Measurements from ENCODE around the gene VMP1.
A peak's percentile ranks its signal among the peaks of the same experiment; 100 is the strongest.

The VMP1 gene

DNA sequence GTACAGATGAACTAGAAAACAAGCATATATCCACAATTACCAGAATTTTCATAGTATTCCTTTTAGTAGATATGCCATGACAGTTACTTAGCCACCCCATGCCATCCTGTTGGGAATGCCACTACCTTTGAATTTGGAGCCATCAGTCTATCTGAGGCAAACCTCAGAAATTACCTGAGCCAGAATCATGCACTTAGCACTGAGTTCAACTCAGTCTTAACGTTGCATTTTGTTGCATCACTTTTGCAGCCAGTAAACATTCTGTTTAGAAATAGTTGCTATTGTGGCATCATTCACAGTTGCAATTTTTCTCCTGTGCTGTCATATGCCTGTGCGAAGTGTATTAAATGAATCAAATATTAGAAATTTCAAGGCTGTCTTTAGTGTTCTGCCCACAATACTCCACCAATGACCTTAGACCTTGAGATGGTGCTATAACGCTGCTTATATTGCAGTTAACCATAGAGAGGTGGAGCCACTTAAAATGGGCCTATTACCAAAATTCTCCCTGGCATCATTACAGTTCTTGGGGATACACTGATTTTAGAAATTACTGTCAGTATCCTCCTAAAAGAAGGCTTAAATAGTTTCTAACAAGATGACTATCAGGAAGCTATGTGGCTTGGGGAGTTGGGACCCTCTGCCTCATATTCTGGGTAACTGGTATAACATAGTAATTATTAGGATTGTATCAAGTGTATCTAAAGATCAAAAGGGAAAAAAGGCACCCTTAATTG, 11.3 kb upstream of the VMP1 start:
- H3K36me3 Mint-ChIP-seq, result peaks cover 97% of the 10 kb centered on the region
- peak overlapping the region; percentile 10 for H3K27ac Mint-ChIP-seq
- DNase-seq (ENCODE audit: low spot score in 2 of 2), result no peak
- H3K4me3 Mint-ChIP-seq, result no peak overlapping the region
- peaks cover 43% of the 10 kb centered on the region for H3K4me1 Mint-ChIP-seq
- no peaks in the 10 kb centered on the region for H3K9me3 Mint-ChIP-seq
- ATAC-seq, result no peak

DNA sequence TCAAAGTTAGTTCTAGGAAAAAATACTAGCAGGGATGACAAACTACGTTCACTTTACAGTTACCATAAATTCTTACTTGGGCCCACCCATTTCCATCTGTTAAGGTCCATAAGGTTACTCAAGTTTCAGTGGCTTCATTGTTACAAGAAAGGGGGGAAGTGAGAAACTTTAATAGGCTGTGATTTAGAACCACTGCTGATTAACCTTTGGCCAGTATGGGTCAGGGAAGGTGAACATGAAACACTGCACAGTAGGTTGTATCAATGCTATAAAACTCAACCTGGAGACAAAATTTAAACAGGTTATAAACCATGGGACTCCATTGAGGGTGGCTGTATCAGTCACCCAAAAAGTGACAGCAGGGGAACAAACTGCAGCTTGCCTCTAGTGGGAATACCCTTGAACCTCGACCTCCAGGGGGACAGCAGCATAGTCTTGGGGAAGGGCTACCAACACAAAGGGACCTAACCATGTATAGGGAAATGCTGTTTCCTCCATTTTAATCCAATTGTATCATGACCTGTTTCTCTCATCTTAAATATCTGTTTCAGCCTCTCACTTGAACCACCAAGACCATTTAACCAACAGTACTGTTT, 10.7 kb upstream of the VMP1 start:
- Mint-ChIP-seq H3K4me3 (no peak overlapping the region), H3K4me1 (peaks cover 45% of the 10 kb centered on the region), H3K9me3 (no peaks in the 10 kb centered on the region), H3K36me3 (peaks cover 95% of the 10 kb centered on the region), H3K27ac (peak overlapping the region; percentile 10)
- no peak for ATAC-seq
- DNase-seq (ENCODE audit: low spot score in 2 of 2), result no peak

DNA sequence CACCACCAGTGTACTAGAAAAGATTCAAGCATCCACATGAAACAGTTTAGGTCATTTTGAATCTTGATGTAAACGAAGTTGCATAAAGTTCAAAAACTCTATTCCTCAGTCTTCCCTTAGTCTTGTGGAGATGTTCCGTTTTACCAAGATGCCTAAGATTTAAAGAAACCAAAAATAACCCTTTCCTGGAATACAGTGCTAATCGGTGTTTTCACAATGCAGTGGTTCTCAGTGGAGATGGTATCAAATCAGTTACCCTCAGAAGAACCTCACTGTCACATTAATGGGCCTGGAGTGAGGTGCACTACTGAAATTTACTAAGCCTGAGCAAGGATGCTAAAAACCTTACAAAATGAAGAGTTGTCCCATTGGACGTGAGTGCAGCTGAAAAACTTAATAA, 9.3 kb upstream of the VMP1 start:
- H3K27ac Mint-ChIP-seq, result peak overlapping the region; percentile 11
- H3K4me1 Mint-ChIP-seq, result peaks cover 56% of the 10 kb centered on the region
- peaks cover 93% of the 10 kb centered on the region for H3K36me3 Mint-ChIP-seq
- no peak for ATAC-seq
- H3K9me3 Mint-ChIP-seq, result no peaks in the 10 kb centered on the region
- H3K4me3 Mint-ChIP-seq, result no peak overlapping the region
- DNase-seq (ENCODE audit: low spot score in 2 of 2), result no peak

DNA sequence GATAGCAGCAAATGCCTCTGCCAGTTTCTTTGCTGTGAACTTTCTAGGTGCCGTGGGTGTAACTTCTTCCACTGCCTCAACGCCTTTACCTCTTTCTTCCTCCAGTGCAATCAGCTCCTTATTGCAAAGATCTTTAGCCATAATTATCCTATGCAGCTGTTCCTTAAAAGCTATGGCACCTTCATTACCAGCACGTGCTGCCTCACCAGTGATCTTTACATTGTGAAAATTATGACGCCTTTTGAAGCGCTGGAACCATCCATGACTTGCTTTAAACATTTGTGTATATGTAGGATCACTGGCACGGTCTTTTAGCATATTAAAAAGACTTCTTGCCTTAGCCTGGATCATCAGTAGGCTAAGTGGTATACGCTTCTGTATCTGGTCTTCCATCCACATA, 8.2 kb upstream of the VMP1 start:
- Mint-ChIP-seq H3K27ac (peak overlapping the region; percentile 11), H3K9me3 (no peaks in the 10 kb centered on the region), H3K4me1 (peaks cover 62% of the 10 kb centered on the region), H3K36me3 (peaks cover 93% of the 10 kb centered on the region), H3K4me3 (no peak overlapping the region)
- DNase-seq (ENCODE audit: low spot score in 2 of 2), result no peak
- no peak for ATAC-seq

DNA sequence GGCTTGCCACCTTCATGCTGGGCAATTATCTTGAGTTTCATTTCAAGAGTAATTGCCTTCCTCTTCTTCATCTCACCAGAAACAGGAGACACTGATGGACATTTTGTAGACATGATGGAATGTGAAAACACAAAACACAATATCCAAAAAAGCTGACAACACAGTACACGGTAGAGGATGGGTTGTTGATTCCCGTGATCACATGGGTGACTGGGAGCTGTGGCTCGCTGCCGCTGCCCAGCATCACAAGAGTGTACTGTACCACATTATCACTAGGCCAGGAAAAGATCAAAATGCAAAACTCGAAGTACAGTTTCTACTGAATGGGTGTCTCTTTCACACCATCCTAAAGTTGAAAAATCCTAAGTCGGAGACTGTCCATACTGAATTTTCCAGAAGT, 7.7 kb upstream of the VMP1 start:
- H3K4me1 Mint-ChIP-seq, result peaks cover 67% of the 10 kb centered on the region
- ATAC-seq (no peak), DNase-seq (ENCODE audit: low spot score in 2 of 2) (no peak)
- H3K36me3 Mint-ChIP-seq, result peaks cover 93% of the 10 kb centered on the region
- H3K4me3 Mint-ChIP-seq, result no peak overlapping the region
- H3K27ac Mint-ChIP-seq, result peak overlapping the region; percentile 11
- H3K9me3 Mint-ChIP-seq, result no peaks in the 10 kb centered on the region

DNA sequence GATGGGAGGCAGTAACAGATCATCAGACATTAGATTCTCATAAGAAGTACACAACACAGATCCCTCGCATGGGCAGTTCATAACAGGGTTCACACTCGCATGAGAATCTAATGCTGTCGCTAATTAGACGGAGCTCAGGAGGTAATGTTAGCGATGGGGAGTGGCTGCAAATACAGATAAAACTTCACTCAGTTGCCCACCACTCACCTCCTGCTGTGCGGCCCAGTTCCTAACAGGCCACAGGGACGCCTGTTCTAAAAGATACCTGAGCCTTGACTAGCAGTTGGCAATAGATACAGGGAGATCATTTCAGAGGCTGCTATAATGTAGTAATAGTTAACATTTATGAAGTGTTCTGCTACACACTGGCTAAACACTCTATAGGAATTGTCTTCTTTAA, 5.2 kb upstream of the VMP1 start:
- no peak overlapping the region for H3K4me3 Mint-ChIP-seq
- ATAC-seq (no peak), DNase-seq (ENCODE audit: low spot score in 2 of 2) (no peak)
- no peaks in the 10 kb centered on the region for H3K9me3 Mint-ChIP-seq
- H3K4me1 Mint-ChIP-seq, result peaks cover 76% of the 10 kb centered on the region
- peak overlapping the region; percentile 41 for H3K27ac Mint-ChIP-seq
- peaks cover 92% of the 10 kb centered on the region for H3K36me3 Mint-ChIP-seq

DNA sequence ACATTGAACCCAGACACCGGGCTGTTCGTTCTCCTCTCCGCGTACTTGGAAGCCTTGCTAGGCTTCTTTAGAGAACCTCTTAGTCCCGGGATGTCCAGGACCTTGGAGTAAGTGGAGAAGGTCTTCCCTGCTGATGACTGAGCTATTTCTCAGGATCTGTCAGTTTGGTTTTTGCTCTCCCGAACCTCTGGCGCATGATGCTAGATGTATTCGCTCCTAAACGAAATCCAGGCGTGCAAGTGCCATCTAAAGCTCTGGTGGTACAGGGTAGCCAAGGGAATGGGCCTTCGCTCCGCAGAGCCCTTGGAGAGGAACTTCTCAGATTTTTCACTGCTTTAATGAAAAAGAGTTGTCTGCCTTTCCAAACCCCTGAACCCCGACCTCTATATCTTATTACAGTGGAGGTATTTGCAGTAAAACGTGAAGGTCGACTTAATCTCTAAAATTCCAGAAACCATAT, 547 bp downstream of the VMP1 start:
- peak overlapping the region; percentile 86 for H3K4me3 Mint-ChIP-seq
- H3K36me3 Mint-ChIP-seq, result peaks cover 62% of the 10 kb centered on the region
- DNase-seq (ENCODE audit: low spot score in 2 of 2) (peak in 1 of 2 donors; percentile 57), ATAC-seq (no peak)
- peaks cover 50% of the 10 kb centered on the region for H3K4me1 Mint-ChIP-seq
- no peaks in the 10 kb centered on the region for H3K9me3 Mint-ChIP-seq
- peak overlapping the region; percentile 96 for H3K27ac Mint-ChIP-seq

DNA sequence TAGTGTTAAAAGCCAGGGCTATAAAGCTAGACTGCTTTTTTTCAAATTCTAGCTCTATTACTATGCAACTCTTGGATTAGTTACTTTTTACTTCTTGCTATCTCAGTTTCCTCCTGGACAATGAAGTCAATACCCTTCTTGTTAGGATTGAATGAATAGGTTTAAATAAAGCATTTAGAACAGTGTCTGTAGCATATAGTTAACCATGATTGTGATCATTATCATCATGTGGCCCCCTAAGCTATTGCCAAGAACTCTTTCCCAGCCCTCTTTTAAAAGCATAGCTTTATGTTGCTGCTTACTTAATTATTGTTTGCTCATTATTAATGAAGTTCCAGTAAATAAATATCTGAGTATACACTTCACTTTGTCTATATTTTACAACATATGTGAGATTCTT, 4.5 kb downstream of the VMP1 start:
- peaks cover 33% of the 10 kb centered on the region for H3K4me1 Mint-ChIP-seq

DNA sequence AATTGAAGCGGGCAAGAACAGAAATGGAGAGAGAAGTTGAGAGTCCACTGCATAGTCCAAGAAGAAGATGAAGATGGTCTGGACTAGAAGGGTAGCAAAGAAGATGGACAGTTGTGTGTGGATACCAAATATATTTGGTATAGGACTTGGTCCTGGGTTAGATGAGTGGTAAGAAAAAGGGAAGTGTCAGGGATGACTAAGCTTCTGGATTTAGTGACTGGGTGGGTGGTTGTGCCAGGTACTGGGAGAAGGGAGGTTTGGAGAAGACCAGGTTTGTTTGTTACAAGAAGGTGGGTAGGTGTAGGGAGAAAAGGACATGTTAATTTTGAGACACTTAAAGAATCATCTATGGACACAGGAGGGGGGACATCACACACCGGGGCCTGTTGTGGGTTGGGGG, 5.4 kb downstream of the VMP1 start:
- no peak for ATAC-seq
- Mint-ChIP-seq H3K36me3 (peaks cover 21% of the 10 kb centered on the region), H3K4me3 (no peak overlapping the region), H3K9me3 (no peaks in the 10 kb centered on the region), H3K4me1 (peaks cover 33% of the 10 kb centered on the region), H3K27ac (no peak overlapping the region)
- no peak for DNase-seq (ENCODE audit: low spot score in 2 of 2)

More for the DNA sequence above, 4.5 kb downstream of the VMP1 start:
- no peak for ATAC-seq
- Mint-ChIP-seq H3K4me3 (no peak overlapping the region), H3K9me3 (no peaks in the 10 kb centered on the region), H3K27ac (no peak overlapping the region), H3K36me3 (peaks cover 30% of the 10 kb centered on the region)
- DNase-seq (ENCODE audit: low spot score in 2 of 2), result no peak

DNA sequence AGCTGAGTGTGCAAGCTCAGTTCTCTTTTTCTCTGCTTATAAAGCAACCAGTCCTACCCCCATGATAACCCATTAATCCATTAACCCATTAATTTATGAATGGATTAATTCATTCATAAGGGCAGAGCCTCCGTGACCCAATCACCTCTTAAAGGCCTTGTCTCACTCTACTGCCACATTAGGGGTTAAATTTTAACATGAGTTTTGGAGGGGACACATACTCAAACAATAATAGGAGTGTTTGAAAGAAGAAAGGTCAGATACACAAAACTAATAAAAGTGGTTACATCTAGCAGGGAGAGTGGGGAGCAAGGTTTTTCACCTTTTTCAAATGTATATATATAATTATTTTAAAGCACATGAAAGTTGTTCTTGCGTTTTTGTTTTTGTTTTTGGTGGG, 6.8 kb downstream of the VMP1 start:
- no peak for ATAC-seq
- no peaks in the 10 kb centered on the region for H3K9me3 Mint-ChIP-seq
- H3K36me3 Mint-ChIP-seq, result peaks cover 13% of the 10 kb centered on the region
- peaks cover 34% of the 10 kb centered on the region for H3K4me1 Mint-ChIP-seq
- DNase-seq (ENCODE audit: low spot score in 2 of 2), result no peak
- no peak overlapping the region for H3K4me3 Mint-ChIP-seq
- H3K27ac Mint-ChIP-seq, result no peak overlapping the region

DNA sequence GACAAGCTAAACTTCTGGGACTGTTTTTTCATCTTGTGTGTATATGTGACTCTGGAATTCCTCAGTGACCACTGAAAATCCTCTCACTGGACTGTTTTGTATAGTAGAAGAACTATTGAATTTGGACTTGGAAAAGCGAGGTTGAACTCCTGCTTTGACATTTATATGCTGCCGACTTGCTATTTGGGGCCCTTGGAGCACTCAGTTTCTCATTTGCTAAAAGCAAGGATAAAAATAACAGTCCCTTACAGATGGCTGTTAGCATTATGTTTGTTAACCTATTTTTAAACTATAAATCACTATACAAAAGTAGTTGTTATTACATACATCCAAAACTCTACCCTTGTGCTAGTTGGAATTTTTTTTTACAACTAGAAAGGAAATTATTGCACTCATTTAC, 9.0 kb downstream of the VMP1 start:
- DNase-seq (ENCODE audit: low spot score in 2 of 2) (no peak), ATAC-seq (no peak)
- H3K4me3 Mint-ChIP-seq, result no peak overlapping the region
- H3K27ac Mint-ChIP-seq, result no peak overlapping the region
- no peaks in the 10 kb centered on the region for H3K9me3 Mint-ChIP-seq
- peaks cover 34% of the 10 kb centered on the region for H3K4me1 Mint-ChIP-seq
- peaks cover 13% of the 10 kb centered on the region for H3K36me3 Mint-ChIP-seq

DNA sequence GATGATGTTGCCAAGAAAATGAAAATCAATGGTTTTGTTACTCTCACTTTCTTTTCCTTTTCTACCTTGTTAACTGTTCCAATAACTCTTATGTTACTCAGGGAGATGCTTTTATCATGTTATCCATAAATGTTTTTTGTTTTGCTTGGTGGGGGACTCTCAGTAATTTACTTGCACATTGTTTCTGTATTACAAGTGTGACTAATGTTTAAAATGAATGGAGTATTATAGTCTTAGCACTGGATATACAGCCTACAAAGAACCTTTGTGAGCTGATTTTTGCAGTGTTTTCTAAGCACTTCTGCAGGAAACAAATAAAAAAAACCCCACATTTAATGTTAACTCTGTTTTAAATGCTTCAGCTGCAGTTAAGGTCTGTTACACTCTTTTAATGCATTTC, 12.1 kb downstream of the VMP1 start:
- Mint-ChIP-seq H3K4me1 (peaks cover 41% of the 10 kb centered on the region), H3K36me3 (peaks cover 7% of the 10 kb centered on the region), H3K9me3 (no peaks in the 10 kb centered on the region), H3K4me3 (no peak overlapping the region), H3K27ac (no peak overlapping the region)
- ATAC-seq (no peak), DNase-seq (ENCODE audit: low spot score in 2 of 2) (no peak)

DNA sequence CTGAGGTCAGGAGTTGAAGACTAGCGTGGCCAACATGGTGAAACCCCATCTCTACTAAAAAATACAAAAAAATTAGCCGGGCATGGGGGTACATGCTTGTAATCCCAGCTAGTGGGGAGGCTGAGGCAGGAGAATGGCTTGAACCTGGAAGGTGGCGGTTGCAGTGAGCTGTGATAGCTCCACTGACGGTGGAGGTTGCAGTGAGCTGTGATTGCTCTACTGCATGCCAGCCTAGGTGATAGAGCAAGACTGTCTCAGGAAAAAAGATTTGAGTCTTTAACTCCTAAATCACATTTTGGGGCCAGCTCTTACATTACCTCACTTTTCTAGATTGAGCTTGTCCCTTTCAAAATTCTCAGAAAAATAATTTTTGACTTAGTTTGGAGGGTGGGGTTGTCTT, 15.2 kb downstream of the VMP1 start:
- H3K4me3 Mint-ChIP-seq, result no peak overlapping the region
- no peak for DNase-seq (ENCODE audit: low spot score in 2 of 2)
- H3K9me3 Mint-ChIP-seq, result no peaks in the 10 kb centered on the region
- ATAC-seq, result no peak
- H3K36me3 Mint-ChIP-seq, result peaks cover 7% of the 10 kb centered on the region
- H3K27ac Mint-ChIP-seq, result peak overlapping the region; percentile 3
- peaks cover 32% of the 10 kb centered on the region for H3K4me1 Mint-ChIP-seq

DNA sequence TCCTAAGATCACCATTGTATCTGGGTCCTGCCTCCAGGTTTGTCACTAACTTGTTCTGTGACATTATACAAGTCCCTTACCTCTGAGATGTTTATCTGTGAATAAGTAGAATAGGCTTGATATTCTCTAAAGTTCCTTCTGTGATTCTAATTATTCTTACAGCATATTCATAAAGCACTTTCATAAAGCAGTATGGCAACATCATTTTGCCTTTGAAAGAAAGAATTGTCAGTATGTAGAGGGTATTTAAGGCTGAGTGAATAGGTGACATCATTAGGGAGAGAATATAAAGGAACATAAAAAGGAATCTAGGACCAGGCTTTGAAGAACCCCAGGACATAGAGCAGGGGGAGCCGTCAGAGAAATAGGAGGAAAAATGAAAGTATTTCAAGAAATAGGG, 15.6 kb downstream of the VMP1 start:
- Mint-ChIP-seq H3K4me3 (no peak overlapping the region), H3K36me3 (peaks cover 7% of the 10 kb centered on the region), H3K27ac (peak overlapping the region; percentile 3), H3K4me1 (peaks cover 32% of the 10 kb centered on the region), H3K9me3 (no peaks in the 10 kb centered on the region)
- DNase-seq (ENCODE audit: low spot score in 2 of 2) (no peak), ATAC-seq (no peak)

DNA sequence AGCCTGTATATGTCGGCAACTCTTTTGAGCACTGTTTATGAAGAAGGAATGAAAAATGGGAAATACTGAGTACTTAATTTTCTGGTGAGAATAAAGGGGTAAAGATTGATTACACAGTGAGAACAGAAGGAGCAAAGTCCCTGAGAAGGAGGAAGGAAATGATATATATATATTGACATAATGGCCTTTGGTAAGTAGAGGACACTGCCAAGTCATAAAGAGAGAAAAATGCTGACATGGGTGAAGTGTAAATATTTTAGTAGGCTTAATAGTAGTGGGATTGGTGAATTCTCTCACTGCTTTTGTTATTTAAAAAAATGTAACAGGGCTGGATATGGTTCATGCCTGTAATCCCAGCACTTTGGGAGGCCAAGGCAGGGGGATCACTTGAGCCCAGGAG, 16.2 kb downstream of the VMP1 start:
- DNase-seq (ENCODE audit: low spot score in 2 of 2) (no peak), ATAC-seq (no peak)
- peaks cover 7% of the 10 kb centered on the region for H3K36me3 Mint-ChIP-seq
- H3K9me3 Mint-ChIP-seq, result no peaks in the 10 kb centered on the region
- peaks cover 28% of the 10 kb centered on the region for H3K4me1 Mint-ChIP-seq
- no peak overlapping the region for H3K4me3 Mint-ChIP-seq
- peak overlapping the region; percentile 3 for H3K27ac Mint-ChIP-seq

DNA sequence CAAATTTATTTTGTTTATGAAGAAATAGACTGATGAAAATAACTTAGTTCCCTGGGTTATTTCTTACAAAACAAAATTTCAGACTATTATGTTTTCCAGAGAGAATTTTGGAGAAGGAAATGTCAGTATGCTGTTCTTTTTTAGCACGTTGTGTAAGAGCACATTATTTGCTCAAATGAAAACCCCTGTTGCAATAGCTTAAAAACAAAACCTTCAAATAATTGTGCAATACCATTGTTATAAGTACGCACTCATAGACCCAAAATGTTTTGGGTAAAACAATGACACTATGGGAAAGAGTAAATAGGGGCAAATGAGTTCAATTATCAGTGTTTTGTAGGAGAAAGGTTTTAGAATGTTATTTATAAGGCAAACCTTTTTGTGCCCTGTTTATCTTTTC, 18.2 kb downstream of the VMP1 start:
- no peak for DNase-seq (ENCODE audit: low spot score in 2 of 2)
- peaks cover 22% of the 10 kb centered on the region for H3K4me1 Mint-ChIP-seq
- H3K4me3 Mint-ChIP-seq, result no peak overlapping the region
- no peak for ATAC-seq
- H3K9me3 Mint-ChIP-seq, result no peaks in the 10 kb centered on the region
- H3K36me3 Mint-ChIP-seq, result peaks cover 7% of the 10 kb centered on the region
- no peak overlapping the region for H3K27ac Mint-ChIP-seq
